Epithelial cell of prostate (primary cell): Measurements from ENCODE around the gene VGLL4.
A peak's percentile ranks its signal among the peaks of the same experiment; 100 is the strongest.

Experiments
- DNase-seq: peaks from one replicate; pipeline ENCODE4 v3.0.0-alpha.2; 2011; ENCODE audit warnings: low read depth, low spot score
- H3K27ac ChIP-seq: fragments of 450-650 bp; 2 replicates; pipeline ENCODE4 v1.5.1; 2017; ENCODE audit warnings: mild to moderate bottlenecking

VGLL4 gene

GRCh38 chr3:11654166-11654565, 10.5 kb upstream of the VGLL4 start:
- no peak overlapping the region for H3K27ac ChIP-seq
- DNase-seq: no peak

GRCh38 chr3:11653298-11654055, 9.8 kb upstream of the VGLL4 start:
- no peak for DNase-seq
- no peak overlapping the region for H3K27ac ChIP-seq

- DNase-seq: no peak
- no peak overlapping the region for H3K27ac ChIP-seq
These were observed 8.2 kb upstream of the VGLL4 start for GRCh38 chr3:11651900-11652299.

GRCh38 chr3:11651477-11651876, 7.8 kb upstream of the VGLL4 start:
- H3K27ac ChIP-seq: no peak overlapping the region
- DNase-seq: no peak

GRCh38 chr3:11650391-11650790, 6.7 kb upstream of the VGLL4 start:
- DNase-seq: no peak
- H3K27ac ChIP-seq: no peak overlapping the region

GRCh38 chr3:11648735-11649134, 5.0 kb upstream of the VGLL4 start:
- no peak overlapping the region for H3K27ac ChIP-seq
- DNase-seq: no peak

GRCh38 chr3:11643201-11643603, 513 bp downstream of the VGLL4 start:
- peak overlapping the region; percentile 86 for H3K27ac ChIP-seq
- DNase-seq: no peak

- H3K27ac ChIP-seq: peak overlapping the region; percentile 86
These were observed 1.1 kb downstream of the VGLL4 start for GRCh38 chr3:11642431-11643191.

GRCh38 chr3:11641683-11642430, 1.9 kb downstream of the VGLL4 start:
- no peak for DNase-seq
- H3K27ac ChIP-seq: peak overlapping the region; percentile 86

More at GRCh38 chr3:11642431-11643191, 1.1 kb downstream of the VGLL4 start:
- no peak for DNase-seq

GRCh38 chr3:11641316-11641682, 2.4 kb downstream of the VGLL4 start:
- peak overlapping the region; percentile 86 for H3K27ac ChIP-seq
- no peak for DNase-seq

- H3K27ac ChIP-seq: peak overlapping the region; percentile 86
- DNase-seq: no peak
These were observed 3.6 kb downstream of the VGLL4 start for GRCh38 chr3:11640009-11640673.

GRCh38 chr3:11638495-11639358, 5.0 kb downstream of the VGLL4 start:
- H3K27ac ChIP-seq: peak overlapping the region; percentile 86
- no peak for DNase-seq

GRCh38 chr3:11637901-11638458, 5.7 kb downstream of the VGLL4 start:
- no peak for DNase-seq
- peak overlapping the region; percentile 86 for H3K27ac ChIP-seq

GRCh38 chr3:11636394-11636770, 7.3 kb downstream of the VGLL4 start:
- no peak overlapping the region for H3K27ac ChIP-seq
- DNase-seq: no peak

- no peak for DNase-seq
- no peak overlapping the region for H3K27ac ChIP-seq
These were observed 7.9 kb downstream of the VGLL4 start for GRCh38 chr3:11635680-11636393.

GRCh38 chr3:11634974-11635612, 8.6 kb downstream of the VGLL4 start:
- peak overlapping the region; percentile 44 for H3K27ac ChIP-seq
- DNase-seq: no peak

GRCh38 chr3:11634081-11634635, 9.6 kb downstream of the VGLL4 start:
- DNase-seq: no peak
- peak overlapping the region; percentile 44 for H3K27ac ChIP-seq

GRCh38 chr3:11632966-11633365, 10.7 kb downstream of the VGLL4 start:
- DNase-seq: no peak
- H3K27ac ChIP-seq: peak overlapping the region; percentile 44
